Caco-2 (cell line): ENCODE results near the gene ABCF2. TPM values are rescaled to one million over a fixed set of nuclear protein-coding genes. Genes with fewer than 3 reads are reported as not detected.

Experiments
- BruUV-seq: library from RNA; stranded (reverse); fragments of 400-500 nt; replicated peaks from 2 replicates; lab custom pipeline; 2021; lab: Mats Ljungman, UMichigan
- CTCF ChIA-PET: fragments of 300-600 bp; sonication (Branson Sonifier 250); formaldehyde crosslinking; loops from one replicate; lab custom pipeline; 2022; ENCODE audit warnings: antibody characterized with exemption; lab: Charles Lee
- POLR2A ChIA-PET: fragments of 300-600 bp; sonication (Branson Sonifier 250); formaldehyde crosslinking; loops from one replicate; lab custom pipeline; 2022; ENCODE audit warnings: antibody characterized with exemption; lab: Charles Lee
- DNase-seq, 2 experiments: peaks; one replicate each; pipeline versions ENCODE4 v3.0.0 to v3.0.0-alpha.2; 2020 to 2022
- H3K27me3 ChIP-seq: replicated peaks from 2 replicates; pipeline ENCODE4 v1.6.0; 2011; ENCODE audit warnings: low read length; ENCODE audit not compliant: control insufficient read depth, insufficient read depth
- H3K36me3 ChIP-seq: 2 replicates; pipeline ENCODE4 v1.5.1; 2011; ENCODE audit warnings: low read length; ENCODE audit not compliant: control insufficient read depth, insufficient read depth
- H3K4me1 ChIP-seq: fragments of 250-450 bp; sonication (Bioruptor Pico); 2 replicates; pipeline ENCODE4 v1.5.1; 2020; ENCODE audit warnings: mild to moderate bottlenecking
- H3K4me3 ChIP-seq: 2 replicates; pipeline ENCODE4 v1.5.1; 2011; ENCODE audit warnings: low read depth, mild to moderate bottlenecking, control low read depth, low read length
- H3K9me3 ChIP-seq: fragments of 250-450 bp; sonication (Bioruptor Pico); 2 replicates; pipeline ENCODE4 v1.5.1; 2020; ENCODE audit warnings: mild to moderate bottlenecking, moderate library complexity
- H3K27ac Mint-ChIP-seq: one replicate; pipeline ENCODE4 v1.8.0; 2022; ENCODE audit warnings: mixed read lengths; ENCODE audit not compliant: unreplicated experiment
- H3K27me3 Mint-ChIP-seq: one replicate; pipeline ENCODE4 v1.8.0; 2022; ENCODE audit warnings: mixed read lengths; ENCODE audit not compliant: insufficient read depth, unreplicated experiment
- H3K36me3 Mint-ChIP-seq: one replicate; pipeline ENCODE4 v1.8.0; 2022; ENCODE audit warnings: mild to moderate bottlenecking, mixed read lengths; ENCODE audit not compliant: insufficient read depth, unreplicated experiment
- H3K4me1 Mint-ChIP-seq: one replicate; pipeline ENCODE4 v1.8.0; 2022; ENCODE audit warnings: low read depth, mixed read lengths; ENCODE audit not compliant: unreplicated experiment
- H3K4me3 Mint-ChIP-seq: one replicate; pipeline ENCODE4 v1.8.0; 2022; ENCODE audit warnings: mild to moderate bottlenecking, moderate library complexity, mixed read lengths; ENCODE audit not compliant: unreplicated experiment
- H3K9me3 Mint-ChIP-seq: one replicate; pipeline ENCODE4 v1.8.0; 2022; ENCODE audit warnings: mixed read lengths; ENCODE audit not compliant: unreplicated experiment
- intact Hi-C: fragments of 100-400 bp; cut with micrococcal nuclease; formaldehyde crosslinking; loops from one replicate; pipeline ENCODE4 v1.10.0; 2022; ENCODE audit not compliant: unreplicated experiment
- total RNA-seq: library from RNA; stranded (reverse); gene quantifications from 2 replicates; pipeline ENCODE4 v1.2.3, GENCODE V29; 2022
- TF ChIP-seq, protein P1 (sequence below), 2 experiments: fragments of 200-600 bp in 1 of 2; IDR thresholded peaks; 1 replicate in 1 of 2; 2 replicates in 1 of 2; pipeline versions ENCODE4 v1.5.1 to v1.8.0; 2011 to 2022; ENCODE audit warnings: antibody characterized with exemption in 1 of 2, control low read depth in 1 of 2, inconsistent platforms in 1 of 2, low read depth in 1 of 2, low read length in 1 of 2, mild to moderate bottlenecking in 1 of 2, moderate library complexity in 1 of 2; ENCODE audit not compliant: insufficient read depth in 1 of 2, severe bottlenecking in 1 of 2, unreplicated experiment in 1 of 2

Gene ABCF2
- total RNA-seq, 1 experiment from 2014 or later: 57.8 TPM

DNA sequence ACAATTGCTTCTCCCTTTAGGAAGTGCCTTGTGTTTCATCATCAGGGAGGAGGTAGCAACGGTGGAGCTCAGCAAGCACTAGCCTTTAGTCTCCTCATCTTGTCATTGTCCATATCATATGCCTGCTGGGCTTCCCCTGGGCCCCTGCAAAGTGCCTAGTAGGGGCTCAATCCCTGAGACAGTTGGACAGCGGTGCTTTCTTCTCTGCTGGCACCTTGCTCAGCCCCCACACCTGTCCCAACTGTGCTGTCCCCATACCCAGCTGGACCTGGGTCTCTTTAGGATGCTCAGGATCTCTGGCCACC is 16.0 kb upstream of the ABCF2 start:
- H3K4me1 Mint-ChIP-seq: peaks cover 13% of the 10 kb centered on the region
- H3K27ac Mint-ChIP-seq: no peak overlapping the region
- ChIA-PET POLR2A (no interaction called here), CTCF (interaction anchor here (0.5 to 2.4 kb wide), 5 partner anchors 11 to 119 kb away, joined by 3 to 22 read pairs (median 4); partner anchors contain the start of genes ABCF2 and CHPF2)
- Histone ChIP-seq H3K4me3 (no peak overlapping the region), H3K4me1 (peaks cover 8% of the 10 kb centered on the region; the same call in 1 of the 2 replicates), H3K27me3 (no peaks in the 10 kb centered on the region), H3K9me3 (no peaks in the 10 kb centered on the region), H3K36me3 (no peaks in the 10 kb centered on the region)
- no peak for DNase-seq
- TF ChIP-seq, protein P1, sequence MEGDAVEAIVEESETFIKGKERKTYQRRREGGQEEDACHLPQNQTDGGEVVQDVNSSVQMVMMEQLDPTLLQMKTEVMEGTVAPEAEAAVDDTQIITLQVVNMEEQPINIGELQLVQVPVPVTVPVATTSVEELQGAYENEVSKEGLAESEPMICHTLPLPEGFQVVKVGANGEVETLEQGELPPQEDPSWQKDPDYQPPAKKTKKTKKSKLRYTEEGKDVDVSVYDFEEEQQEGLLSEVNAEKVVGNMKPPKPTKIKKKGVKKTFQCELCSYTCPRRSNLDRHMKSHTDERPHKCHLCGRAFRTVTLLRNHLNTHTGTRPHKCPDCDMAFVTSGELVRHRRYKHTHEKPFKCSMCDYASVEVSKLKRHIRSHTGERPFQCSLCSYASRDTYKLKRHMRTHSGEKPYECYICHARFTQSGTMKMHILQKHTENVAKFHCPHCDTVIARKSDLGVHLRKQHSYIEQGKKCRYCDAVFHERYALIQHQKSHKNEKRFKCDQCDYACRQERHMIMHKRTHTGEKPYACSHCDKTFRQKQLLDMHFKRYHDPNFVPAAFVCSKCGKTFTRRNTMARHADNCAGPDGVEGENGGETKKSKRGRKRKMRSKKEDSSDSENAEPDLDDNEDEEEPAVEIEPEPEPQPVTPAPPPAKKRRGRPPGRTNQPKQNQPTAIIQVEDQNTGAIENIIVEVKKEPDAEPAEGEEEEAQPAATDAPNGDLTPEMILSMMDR (IDR thresholded peaks at IDR 0.05; ENCODE audit: insufficient read depth in 1 of 2, low read depth in 1 of 2, low read length in 1 of 2, severe bottlenecking in 1 of 2, unreplicated experiment in 1 of 2): no peak
- no peaks in the 10 kb centered on the region for H3K27me3 Mint-ChIP-seq
- BruUV-seq: no TSS peak
- intact Hi-C loops: no loop called here
- H3K9me3 Mint-ChIP-seq: no peaks in the 10 kb centered on the region
- peaks cover 35% of the 10 kb centered on the region for H3K36me3 Mint-ChIP-seq
- no peak overlapping the region for H3K4me3 Mint-ChIP-seq

DNA sequence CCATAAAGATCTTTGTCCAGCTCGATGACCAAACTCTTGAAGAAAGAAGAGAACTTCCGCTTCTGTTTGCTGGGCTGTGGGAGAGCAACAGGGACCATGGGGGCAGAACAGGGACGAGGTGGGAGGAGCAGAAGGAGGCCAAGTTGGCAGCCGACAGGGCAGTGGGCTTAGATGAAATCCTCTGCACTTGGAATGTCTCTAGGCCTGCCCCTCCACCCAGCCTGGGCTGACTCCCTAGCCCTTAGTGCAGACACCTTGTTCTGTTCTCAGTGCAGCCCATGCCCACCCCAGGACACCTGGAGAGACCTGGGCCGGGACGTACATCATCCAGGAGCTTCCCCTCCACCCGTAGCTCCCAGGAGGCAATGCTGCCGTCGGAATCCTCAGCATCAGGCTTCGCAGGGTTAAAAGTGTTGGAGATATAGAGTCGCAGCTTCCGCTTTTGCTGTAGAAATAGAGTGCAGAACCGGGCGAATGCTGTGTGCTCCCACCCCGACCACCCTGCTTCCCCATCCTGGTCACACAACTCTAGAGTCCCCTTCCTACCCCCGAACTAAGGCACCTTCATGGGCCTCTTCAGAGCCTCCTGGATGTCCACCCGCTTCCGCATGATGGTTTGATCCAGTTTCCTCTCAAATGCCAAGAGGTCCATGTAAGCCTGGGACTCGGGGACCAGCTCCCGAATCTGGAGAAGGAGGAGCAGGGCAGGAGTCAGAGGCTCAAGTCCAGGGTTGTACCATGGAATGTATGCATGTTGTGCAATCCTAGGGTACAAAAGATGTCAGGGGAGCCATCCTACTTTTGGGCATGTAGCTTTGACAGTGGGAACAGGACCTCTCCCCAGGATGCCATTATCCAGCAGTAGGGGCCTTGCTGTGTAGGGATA is 15.4 kb upstream of the ABCF2 start:
- Mint-ChIP-seq H3K36me3 (peaks cover 30% of the 10 kb centered on the region), H3K4me3 (no peak overlapping the region), H3K4me1 (peaks cover 13% of the 10 kb centered on the region), H3K9me3 (no peaks in the 10 kb centered on the region), H3K27me3 (no peaks in the 10 kb centered on the region), H3K27ac (no peak overlapping the region)
- H3K4me1 ChIP-seq: peaks cover 8% of the 10 kb centered on the region; the same call in 1 of the 2 replicates
- TF ChIP-seq, protein P1 (IDR thresholded peaks at IDR 0.05; ENCODE audit: insufficient read depth in 1 of 2, low read depth in 1 of 2, low read length in 1 of 2, severe bottlenecking in 1 of 2, unreplicated experiment in 1 of 2): no peak
- intact Hi-C loops: no loop called here
- no peaks in the 10 kb centered on the region for H3K27me3 ChIP-seq
- CTCF ChIA-PET: interaction anchor here (0.5 to 2.4 kb wide), 4 partner anchors 10 to 119 kb away, joined by 3 to 22 read pairs (median 4); partner anchors contain the start of genes ABCF2 and CHPF2
- H3K9me3 ChIP-seq: no peaks in the 10 kb centered on the region
- POLR2A ChIA-PET: no interaction called here
- no TSS peak for BruUV-seq
- no peak for DNase-seq
- H3K36me3 ChIP-seq: no peaks in the 10 kb centered on the region
- no peak overlapping the region for H3K4me3 ChIP-seq

GRCh38 chr7:151241755-151242096 is 14.7 kb upstream of the ABCF2 start:
- POLR2A ChIA-PET: interaction anchor here (0.6 kb wide), 1 partner anchor 179 kb away, joined by 6 read pairs; no protein-coding TSS in a partner anchor
- Mint-ChIP-seq H3K36me3 (peaks cover 34% of the 10 kb centered on the region), H3K4me1 (peaks cover 13% of the 10 kb centered on the region), H3K27me3 (no peaks in the 10 kb centered on the region), H3K9me3 (no peaks in the 10 kb centered on the region), H3K27ac (no peak overlapping the region), H3K4me3 (no peak overlapping the region)
- Histone ChIP-seq H3K4me1 (peaks cover 8% of the 10 kb centered on the region; the same call in 1 of the 2 replicates), H3K27me3 (no peaks in the 10 kb centered on the region), H3K36me3 (no peaks in the 10 kb centered on the region), H3K9me3 (no peaks in the 10 kb centered on the region), H3K4me3 (no peak overlapping the region)
- no TSS peak for BruUV-seq
- CTCF ChIA-PET: interaction anchor here (1.2 kb wide), 1 partner anchor 9 kb away, joined by 3 read pairs; the partner anchor contains the start of gene CHPF2
- DNase-seq: no peak
- TF ChIP-seq, protein P1 (IDR thresholded peaks at IDR 0.05; ENCODE audit: insufficient read depth in 1 of 2, low read depth in 1 of 2, low read length in 1 of 2, severe bottlenecking in 1 of 2, unreplicated experiment in 1 of 2): no peak
- intact Hi-C loops: no loop called here
